ENCODE results near the gene ARL4C.

DNA sequence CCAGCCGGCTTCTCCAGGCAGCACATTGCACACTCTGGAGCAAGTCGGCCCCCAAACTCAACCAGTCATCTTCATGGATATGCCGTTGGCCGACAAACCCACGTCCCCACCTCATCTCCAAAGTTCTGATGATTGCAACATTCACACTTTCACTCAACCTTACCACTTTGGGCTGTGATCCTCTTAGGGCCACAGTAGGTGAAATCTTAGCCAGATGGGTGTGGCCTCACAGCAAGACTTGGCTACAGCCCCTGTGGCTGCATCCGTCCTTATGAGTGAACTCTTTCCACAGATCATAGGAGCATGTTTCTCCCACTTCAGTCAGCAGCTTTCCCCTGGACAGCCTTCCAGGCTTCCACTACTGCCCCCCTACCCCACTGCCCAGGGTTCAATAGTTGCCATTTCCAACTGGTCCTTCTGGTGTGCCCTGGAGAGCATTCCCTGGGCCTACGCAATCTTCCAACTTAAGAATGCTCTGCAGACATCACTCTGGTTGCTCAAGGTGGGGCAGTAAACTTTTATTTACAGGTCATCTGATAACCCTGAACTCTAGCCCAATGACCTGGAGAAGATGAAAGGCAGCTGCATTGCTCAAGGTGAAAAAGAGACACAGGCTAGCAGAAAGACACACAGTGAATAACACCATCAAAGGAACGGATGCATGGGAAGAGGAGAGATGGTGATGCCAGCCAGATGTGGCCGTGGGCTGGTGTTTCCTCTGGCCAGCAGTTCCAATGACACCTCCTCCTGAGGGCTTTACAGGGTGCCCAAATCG, 34.5 kb downstream of the ARL4C start:
- TF ChIP-seq, protein P1, sequence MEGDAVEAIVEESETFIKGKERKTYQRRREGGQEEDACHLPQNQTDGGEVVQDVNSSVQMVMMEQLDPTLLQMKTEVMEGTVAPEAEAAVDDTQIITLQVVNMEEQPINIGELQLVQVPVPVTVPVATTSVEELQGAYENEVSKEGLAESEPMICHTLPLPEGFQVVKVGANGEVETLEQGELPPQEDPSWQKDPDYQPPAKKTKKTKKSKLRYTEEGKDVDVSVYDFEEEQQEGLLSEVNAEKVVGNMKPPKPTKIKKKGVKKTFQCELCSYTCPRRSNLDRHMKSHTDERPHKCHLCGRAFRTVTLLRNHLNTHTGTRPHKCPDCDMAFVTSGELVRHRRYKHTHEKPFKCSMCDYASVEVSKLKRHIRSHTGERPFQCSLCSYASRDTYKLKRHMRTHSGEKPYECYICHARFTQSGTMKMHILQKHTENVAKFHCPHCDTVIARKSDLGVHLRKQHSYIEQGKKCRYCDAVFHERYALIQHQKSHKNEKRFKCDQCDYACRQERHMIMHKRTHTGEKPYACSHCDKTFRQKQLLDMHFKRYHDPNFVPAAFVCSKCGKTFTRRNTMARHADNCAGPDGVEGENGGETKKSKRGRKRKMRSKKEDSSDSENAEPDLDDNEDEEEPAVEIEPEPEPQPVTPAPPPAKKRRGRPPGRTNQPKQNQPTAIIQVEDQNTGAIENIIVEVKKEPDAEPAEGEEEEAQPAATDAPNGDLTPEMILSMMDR (IDR thresholded peaks at IDR 0.05) = no peak
- no peak for TF ChIP-seq POLR2A (IDR thresholded peaks at IDR 0.05)
- no peak for TF ChIP-seq EP300 (IDR thresholded peaks at IDR 0.05)

Data from ovary (tissue), 3 donors.